Astrocyte of the hippocampus (primary cell): Measurements from ENCODE around the gene SDK2.
"Not testable (repeated sequence)": the region's sequence is repeated elsewhere in the genome, so short reads cannot be mapped to it uniquely, and the experiment has no call there.

ENCODE experiments used
- DNase-seq: peaks from one replicate; pipeline ENCODE4 v3.0.0; 2011; ENCODE audit warnings: low read depth, low spot score

Gene SDK2

DNA sequence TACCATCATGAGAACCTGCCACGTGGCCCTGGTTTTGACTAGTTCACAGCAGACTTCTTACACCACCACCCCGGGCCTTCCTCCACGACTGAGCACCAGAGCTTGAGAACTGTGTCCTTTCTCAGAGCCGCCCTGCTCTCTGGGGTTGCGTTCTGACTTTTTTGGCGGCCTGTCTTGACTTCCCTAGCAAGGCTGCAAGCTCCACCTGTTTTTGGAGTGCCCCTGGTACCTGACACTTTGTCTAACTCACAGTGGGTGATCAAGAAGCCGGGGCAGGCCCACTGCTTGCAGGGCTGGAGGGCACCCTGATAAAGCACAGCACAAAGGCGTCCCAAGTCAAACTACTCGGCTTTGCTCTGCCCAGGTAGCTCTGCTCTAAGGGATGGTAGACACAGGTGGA lies 154.3 kb downstream of the SDK2 start:
- no peak for DNase-seq

- no peak for DNase-seq
Observed at GRCh38 chr17:73489333-73489732, 154.9 kb downstream of the SDK2 start.

DNA sequence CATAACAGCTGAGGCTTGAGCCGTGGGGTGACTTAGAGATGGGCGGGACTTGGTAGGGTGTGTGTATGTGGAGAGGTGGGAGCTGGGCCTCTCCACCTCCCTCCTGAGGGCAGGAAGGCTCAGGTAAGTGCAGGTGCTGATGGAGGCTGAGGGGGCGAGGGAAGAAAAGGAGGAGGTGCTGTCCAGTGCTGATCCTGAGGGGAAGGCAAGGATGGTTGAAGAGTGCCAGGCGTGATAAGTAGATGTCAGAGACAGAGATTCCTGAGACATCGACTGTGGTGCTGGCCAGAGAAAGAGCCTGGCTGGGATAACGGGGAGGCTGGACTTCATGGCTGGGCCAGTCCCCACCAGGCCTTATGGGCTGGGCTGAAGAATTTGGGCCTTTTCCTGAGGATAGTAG lies 159.1 kb downstream of the SDK2 start:
- DNase-seq: no peak

GRCh38 chr17:73482894-73483293 lies 161.4 kb downstream of the SDK2 start:
- no peak for DNase-seq

GRCh38 chr17:73482251-73482716 lies 162.0 kb downstream of the SDK2 start:
- DNase-seq: no peak

GRCh38 chr17:73481676-73482075 lies 162.6 kb downstream of the SDK2 start:
- DNase-seq: no peak

GRCh38 chr17:73480740-73481139 lies 163.5 kb downstream of the SDK2 start:
- no peak for DNase-seq

GRCh38 chr17:73478768-73479424 lies 165.3 kb downstream of the SDK2 start:
- DNase-seq: no peak

GRCh38 chr17:73478334-73478733 lies 165.9 kb downstream of the SDK2 start:
- DNase-seq: no peak

GRCh38 chr17:73476890-73477350 lies 167.3 kb downstream of the SDK2 start:
- no peak for DNase-seq

- DNase-seq: peak; percentile 91
Observed at GRCh38 chr17:73474370-73474988, 169.8 kb downstream of the SDK2 start.

- DNase-seq: not testable (repeated sequence)
Observed at GRCh38 chr17:73472715-73473114, 171.5 kb downstream of the SDK2 start.

GRCh38 chr17:73471924-73472323 lies 172.3 kb downstream of the SDK2 start:
- no peak for DNase-seq

DNA sequence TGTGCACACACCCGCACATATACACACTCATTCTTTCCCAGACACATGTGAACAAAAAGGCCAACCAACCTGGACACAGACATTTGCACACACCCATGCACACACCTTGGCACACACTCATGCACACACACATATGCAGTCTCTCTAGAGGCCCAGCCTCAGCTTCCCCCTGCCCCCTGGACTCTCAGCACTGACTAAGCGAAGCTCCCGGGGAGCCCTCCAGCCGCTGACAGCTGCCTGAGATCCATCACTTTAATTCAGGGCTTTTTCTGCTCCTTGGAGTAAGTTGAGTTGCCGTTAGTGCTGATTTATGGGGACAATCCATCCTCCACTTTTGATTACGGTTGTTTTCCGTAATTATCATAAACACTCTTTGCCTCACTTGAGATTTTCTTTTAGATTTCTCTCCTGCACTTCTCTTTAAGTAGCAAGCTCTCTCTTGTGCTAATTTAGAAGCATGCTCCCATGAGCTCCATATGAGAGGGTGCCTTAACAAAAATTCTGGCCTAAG lies 173.9 kb downstream of the SDK2 start:
- DNase-seq: no peak

- no peak for DNase-seq
Observed at GRCh38 chr17:73469311-73469710, 174.9 kb downstream of the SDK2 start.

DNA sequence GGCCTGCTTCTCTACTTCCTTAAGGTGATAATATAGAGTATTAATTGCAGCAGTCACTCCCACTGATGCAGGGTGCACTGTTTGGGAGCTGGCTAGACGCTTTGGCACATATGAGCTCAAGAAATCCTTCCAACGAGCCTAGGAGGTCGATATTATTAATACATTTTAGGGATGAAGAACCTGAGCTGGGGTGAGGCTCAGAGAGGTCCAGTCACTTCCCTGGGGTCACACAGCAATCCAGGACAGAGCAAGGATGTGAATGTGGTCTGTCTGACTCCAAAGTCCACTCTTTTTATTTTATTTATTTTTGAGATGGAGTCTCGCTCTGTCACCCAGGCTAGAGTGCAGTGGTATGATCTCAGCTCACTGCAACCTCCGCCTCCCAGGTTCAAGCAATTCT lies 176.0 kb downstream of the SDK2 start:
- no peak for DNase-seq

DNA sequence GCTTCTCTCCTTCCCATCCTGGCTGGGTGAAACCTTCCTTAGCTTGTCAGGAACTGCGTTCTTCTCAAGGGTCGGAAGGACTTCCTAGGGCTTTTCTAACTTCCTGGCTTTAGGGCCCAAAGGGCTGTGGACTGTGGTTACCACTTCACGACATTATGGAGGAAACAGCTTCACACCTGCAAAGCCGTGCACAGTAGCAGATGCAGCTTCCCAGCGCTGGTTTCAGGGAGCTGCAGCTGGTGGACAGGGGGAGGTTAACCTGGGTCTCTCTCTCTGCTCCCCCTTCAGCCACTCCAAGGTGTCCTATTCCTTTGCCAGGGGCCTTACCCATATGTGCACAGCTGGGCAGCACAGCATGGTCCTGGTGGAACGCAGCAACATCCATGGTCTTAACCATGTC lies 176.6 kb downstream of the SDK2 start:
- DNase-seq: no peak

GRCh38 chr17:73466704-73467433 lies 177.4 kb downstream of the SDK2 start:
- no peak for DNase-seq

GRCh38 chr17:73465953-73466230 lies 178.4 kb downstream of the SDK2 start:
- no peak for DNase-seq

DNA sequence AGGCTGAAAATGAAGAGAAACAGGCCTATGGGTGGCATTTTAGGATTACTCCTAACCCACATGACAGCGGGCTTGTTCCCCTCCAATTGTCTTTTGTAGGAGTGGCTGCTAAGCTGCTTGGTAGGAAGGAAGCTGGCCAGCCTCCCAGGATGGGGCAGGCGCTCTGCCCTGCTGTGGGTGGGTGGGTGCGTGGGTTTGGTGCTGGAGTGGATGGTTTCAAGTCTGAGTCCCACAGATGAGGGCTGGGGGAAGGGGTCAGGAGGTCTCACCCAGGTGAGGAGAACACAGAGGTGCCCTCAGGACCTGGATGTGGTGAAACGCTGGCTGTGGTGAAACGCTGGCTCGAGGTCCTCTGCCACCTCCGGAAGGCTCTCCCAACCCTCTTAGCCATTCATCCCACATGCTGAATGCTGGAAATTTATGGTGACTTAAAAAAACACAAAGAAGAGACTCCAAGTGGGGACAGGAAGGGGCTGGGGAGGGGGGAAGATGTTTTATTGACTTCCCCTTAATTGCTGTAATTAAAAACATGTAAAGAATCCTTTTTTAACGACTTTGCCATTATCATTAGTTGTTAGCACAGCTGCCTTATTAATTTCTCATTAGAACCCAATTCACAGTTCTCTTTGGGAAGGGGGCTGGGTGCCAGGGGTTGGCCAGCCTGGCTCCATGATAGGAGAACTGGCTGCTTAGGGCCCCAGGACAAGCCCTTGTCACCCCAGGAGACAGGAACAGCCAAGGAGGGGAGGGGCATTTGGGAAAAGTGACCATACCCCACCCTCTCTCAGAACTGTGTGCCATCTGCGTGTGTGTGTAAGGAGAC lies 178.9 kb downstream of the SDK2 start:
- DNase-seq: no peak

DNA sequence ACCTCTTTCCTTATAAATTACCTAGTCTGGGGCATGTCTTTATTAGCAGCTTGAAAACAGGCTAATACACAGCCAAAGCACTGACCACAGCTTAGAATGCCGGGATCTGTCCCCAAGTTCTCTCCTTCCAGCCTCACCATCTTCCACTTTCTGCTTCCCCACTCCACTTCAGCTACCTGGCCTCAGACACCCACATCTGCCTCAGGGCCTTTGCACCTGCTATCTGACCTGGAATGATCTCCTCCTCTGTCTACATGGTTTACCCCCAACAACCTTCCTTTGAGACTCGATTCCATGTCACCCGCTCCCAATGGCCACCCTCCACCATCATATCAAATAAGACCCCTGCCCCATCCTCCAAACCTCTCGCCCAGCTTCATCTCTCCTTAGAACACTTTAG lies 179.8 kb downstream of the SDK2 start:
- DNase-seq: no peak

- peak; percentile 54 for DNase-seq
Observed at GRCh38 chr17:73463821-73464220, 180.4 kb downstream of the SDK2 start.
